ENCODE data around the gene ITCH.
A peak's percentile ranks its signal among the peaks of the same experiment; 100 is the strongest.
"Not testable (repeated sequence)": the region's sequence is repeated elsewhere in the genome, so short reads cannot be mapped to it uniquely, and the experiment has no call there.

Gene ITCH
- total RNA-seq, result 39.5 to 46.5 reads per million in 2 donors

DNA sequence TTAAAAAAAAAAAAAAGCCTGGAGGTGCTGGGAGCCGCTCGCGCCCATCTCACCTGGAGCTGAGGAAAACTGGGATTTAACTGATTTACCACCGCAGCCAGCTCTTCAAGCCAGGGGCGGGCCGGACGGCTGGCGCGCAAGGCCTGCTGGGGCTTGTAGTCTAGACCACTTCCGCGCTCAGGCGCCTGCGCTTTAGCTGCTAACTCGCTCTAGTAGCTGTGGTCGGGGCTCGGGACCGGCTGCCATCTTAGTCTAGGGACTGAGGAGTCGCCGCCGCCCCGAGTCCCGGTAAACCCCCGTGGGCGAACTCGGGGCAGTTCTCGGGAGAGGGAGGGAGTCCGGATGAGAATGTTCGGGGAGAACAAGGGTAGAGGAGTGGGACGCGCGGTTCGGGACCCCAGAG lies at the start of gene ITCH:
Gene ITCH (plus strand): TSS at position 212 of the 403 bp plus-strand sequence. CDS start 30,539 bp downstream, outside the sequence.
- peak; percentile 84 to 93 (median 88) for DNase-seq

DNA sequence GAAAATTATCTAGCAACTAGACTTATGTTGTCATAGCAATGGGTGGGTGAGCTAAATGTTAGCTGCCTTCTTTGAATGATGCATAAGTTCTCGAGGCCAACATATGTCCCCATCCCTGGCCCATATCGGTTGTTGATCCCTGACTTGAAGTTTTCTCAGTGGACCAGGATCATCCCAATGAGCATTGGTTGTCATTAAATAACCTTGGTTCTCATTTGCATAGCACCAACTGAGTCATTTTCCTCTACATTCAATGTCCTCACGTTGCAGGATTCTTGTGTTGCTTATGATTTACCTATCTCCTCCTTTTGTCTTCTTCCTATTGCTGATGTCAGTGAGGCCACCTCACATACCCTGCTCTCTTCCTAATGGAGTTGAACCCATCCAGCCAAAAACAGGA lies 47.8 kb upstream of the ITCH start:
- DNase-seq, result no peak

GRCh38 chr20:34316196-34316814 lies 46.8 kb upstream of the ITCH start:
- DNase-seq, result no peak

DNA sequence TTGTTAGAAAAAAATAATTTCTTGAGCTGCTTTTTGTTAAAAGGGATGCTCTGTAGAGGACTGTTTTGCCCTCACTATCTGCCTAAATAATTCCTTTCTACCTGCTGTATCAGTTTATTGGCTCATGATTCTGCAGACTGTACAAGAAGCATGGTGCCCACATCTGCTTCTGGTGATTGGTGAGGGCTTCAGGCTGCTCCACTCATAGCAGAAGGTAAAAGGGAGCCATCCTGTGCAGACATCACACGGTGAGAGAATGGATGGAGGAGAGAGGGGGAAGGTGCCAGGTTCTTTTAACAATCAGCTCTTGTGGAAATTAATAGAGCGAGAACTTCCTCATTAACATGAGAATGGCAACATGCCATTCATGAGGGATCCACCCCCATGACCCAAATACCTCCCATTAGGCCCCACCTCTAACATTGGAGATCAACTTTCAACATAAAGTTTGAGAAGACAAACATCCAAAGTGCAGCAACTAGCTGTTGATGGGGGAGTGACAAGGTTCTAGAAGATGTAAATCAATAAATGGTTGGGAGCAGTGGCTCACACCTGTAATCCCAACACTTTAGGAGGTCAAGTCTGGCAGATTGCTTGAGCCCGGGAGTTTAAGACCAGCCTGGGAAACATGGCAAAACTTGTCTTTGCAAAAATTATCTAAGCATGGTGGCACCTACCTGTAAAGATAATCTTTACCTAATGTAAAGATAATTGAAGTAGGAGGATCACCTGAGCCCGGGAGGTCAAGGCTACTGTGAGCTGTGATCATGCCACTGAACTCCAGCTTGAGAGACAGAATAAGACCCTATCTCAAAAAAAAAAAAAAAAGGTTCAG lies 44.2 kb upstream of the ITCH start:
- DNase-seq, result no peak

DNA sequence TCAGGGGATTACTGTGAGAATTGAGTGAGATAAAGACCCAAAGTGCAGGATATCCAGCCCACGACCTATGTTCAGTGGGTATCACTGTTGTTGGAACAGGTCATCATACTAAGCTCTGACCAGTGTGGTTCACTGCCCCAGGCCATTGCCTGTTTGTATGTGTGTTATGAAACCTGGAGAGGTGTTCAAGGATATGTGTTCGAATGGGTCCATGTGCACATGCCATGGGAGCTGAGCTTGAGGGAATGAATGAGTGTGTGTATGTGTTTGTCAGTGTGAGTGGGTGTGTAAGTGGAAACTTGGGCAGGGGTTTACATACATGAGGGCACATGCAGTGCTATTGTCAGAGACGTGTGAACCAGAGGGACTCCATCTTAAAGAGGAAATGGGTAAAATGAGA lies 42.2 kb upstream of the ITCH start:
- DNase-seq, result no peak

- no peak for DNase-seq
Measured at GRCh38 chr20:34322267-34323105, 40.6 kb upstream of the ITCH start.

DNA sequence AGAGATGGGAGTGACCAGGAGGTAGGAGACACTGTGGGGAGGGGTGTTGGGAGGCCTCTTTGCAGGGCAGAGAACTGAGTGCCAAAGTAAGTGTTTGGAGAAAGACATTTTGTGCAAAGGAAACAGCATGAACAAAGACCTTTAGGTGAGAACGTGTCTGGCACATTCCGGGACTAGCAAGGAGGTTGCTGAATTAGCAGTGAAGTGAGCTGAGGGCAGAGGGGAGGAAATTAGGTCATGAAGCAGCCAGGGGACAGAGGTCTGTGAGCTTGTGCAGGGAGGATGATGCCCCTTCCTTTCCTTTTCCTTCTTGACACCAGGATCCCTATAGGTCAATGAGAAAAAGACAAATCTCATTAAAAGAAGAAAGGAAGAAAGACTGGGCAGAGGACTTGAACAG lies 38.5 kb upstream of the ITCH start:
- DNase-seq, result peak in 1 of 5 experiments; percentile 62

DNA sequence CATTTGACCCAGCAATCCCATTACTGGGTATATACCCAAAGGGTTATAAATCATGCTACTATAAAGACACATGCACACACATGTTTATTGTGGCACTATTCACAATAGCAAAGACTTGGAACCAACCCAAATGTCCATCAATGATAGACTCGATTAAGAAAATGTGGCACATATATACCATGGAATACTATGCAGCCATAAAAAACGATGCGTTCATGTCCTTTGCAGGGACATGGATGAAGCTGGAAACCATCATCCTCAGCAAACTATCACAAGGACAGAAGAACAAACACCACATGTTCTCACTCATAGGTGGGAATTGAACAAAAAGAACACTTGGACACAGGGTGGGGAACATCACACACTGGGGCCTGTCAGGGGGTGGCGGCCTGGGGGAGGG lies 34.9 kb upstream of the ITCH start:
- not testable (repeated sequence) for DNase-seq

- DNase-seq, result no peak
Measured at GRCh38 chr20:34328928-34329677, 34.0 kb upstream of the ITCH start.

DNA sequence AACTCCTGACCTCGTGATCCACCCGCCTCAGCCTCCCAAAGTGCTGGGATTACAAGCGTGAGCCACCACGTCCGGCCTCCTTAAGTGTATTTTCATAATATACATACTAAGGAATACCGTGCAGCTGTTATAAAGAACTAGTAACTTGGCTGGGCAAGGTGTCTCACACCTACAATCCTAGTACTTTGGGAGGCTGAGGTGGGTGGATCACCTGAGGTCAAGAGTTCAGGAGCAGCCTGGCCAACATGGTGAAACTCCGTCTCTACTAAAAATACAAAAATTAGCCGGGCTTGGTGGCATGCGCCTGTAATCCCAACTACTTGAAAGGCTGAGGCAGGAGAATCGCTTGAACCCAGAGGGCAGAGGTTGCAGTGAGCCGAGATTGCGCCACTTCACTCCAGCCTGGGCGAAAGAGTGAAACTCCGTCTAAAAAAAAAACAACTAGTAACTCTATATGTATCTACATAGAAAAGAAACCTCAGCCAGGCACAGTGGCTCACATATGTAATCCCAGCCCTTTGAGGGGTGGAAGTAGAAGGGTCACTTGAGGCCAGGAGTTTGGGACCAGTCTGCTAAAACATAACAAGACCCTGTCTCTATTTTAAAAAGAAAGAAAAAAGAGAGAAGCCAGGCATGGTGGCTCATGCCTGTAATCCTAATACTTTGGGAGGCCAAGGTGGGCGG lies 32.1 kb upstream of the ITCH start:
- not testable (repeated sequence) for DNase-seq

DNA sequence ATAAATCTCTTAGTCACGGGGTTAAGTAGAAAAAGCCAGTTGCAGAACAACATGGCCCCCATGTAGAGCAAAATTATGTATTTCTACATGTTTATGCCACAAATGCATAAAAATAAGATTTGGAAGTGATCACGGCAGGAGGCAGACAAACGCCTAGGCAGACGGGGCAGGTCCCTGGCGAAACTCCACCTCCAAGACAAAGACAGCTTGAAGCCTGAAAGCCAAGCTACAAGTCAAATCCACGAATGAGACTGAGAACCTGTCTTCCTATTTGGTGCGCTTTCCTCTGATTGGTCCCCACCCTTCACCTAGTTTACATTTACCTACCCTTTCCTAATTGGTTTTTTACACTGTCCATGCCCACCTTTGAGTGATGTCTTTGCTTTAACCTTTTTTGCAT lies 31.2 kb upstream of the ITCH start:
- no peak for DNase-seq

GRCh38 chr20:34332262-34332920 lies 30.7 kb upstream of the ITCH start:
- no peak for DNase-seq

- no peak for DNase-seq
Measured at GRCh38 chr20:34333786-34334185, 29.3 kb upstream of the ITCH start.

DNA sequence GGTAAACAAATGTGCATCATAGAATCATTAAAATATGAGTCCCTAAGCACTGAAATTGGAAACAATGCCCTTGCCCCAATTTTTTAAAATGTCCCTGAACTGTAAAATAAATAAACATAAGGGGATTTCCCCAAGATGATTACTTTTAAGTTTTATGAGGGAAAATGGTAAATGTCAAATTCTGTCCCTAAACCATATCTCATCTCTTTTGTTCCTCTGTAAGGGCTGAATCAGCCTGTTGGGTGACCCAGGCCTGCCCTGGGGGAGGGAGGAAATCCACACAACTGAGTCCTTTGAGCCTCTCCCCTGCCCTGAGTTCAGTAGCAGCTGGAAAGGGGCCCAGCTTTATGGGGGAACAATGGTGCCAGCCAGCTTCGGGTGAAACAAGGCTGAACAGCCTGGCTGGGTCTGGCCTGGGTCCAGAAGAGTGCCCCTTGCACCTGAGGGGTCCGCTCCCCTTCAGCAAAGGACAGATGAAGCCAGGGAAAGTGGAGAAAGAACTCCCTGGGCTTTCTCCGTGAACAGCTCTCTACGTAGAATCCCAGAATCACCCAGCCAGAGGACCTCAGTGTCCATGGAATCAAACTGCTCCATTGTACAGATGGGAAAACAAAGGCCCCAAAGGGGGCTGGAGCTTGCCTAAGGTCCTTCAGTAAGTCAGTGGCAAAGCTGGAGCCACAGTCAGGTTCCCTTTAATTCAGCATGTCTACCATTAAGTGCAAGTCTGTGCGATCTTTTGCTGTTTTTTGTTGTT lies 28.2 kb upstream of the ITCH start:
- DNase-seq, result no peak

GRCh38 chr20:34337544-34337943 lies 25.5 kb upstream of the ITCH start:
- DNase-seq, result no peak

- peak in 1 of 5 experiments; percentile 58 for DNase-seq
Measured at GRCh38 chr20:34337982-34338726, 24.9 kb upstream of the ITCH start.

- not testable (repeated sequence) for DNase-seq
Measured at GRCh38 chr20:34340726-34341125, 22.3 kb upstream of the ITCH start.

GRCh38 chr20:34341199-34341598 lies 21.9 kb upstream of the ITCH start:
- not testable (repeated sequence) for DNase-seq

DNA sequence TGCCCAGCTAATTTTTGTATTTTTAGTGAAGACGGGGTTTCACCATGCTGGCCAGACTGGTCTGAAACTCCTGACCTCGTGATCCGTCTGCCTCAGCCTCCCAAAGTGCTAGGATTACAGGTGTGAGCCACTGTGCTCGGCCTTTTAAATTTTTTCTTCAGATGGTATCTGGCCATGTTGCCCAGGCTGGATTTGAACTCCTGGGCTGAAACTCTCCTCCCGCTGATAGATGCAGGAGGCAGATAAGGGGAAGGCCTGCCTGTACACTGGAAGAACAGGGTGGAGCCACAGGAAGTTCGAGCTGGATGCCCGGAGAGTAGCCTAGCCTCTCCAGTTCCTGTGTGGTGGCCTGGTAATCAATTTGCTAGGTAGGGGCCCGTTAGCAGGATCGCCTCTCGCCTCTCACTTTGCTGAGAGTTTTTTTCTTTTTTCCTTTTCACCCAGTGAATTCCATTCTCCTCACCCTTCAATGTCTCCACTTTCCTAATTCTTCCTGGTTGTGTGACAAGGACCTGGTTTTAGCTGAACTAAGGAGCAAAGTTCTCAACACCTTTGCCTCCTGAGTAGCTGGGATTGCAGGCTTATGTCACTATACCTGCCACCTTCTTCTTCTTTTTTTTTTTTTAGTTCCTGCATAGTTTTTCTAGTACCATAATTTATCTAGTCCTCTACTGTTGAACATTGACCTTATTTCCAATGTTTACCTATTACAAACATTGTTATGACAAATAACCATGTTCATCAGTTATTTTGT lies 19.4 kb upstream of the ITCH start:
- DNase-seq, result no peak

Data from T-helper 2 cell (primary cell).